ENCODE measurements around the gene PPL.

Gene PPL

GRCh38 chr16:4882633-4883285, 54.2 kb downstream of the PPL start:
- H3K27me3 Mint-ChIP-seq (ENCODE audit: low read depth), result peaks cover under 1% of the 10 kb centered on the region
- H3K9me3 Mint-ChIP-seq, result no peaks in the 10 kb centered on the region
- no peak overlapping the region for H3K4me3 Mint-ChIP-seq
- peaks cover 21% of the 10 kb centered on the region for H3K4me1 Mint-ChIP-seq
- peaks cover 82% of the 10 kb centered on the region for H3K36me3 Mint-ChIP-seq (ENCODE audit: low read depth)
- H3K27ac Mint-ChIP-seq, result peak overlapping the region; percentile 80 to 87 (median 86)
- no peak for TF ChIP-seq CTCF (IDR thresholded peaks at IDR 0.05; ENCODE audit: unreplicated experiment in 3 of 3)

- Mint-ChIP-seq H3K27ac (peak overlapping the region; percentile 80 to 87 (median 86)), H3K4me1 (peaks cover 21% of the 10 kb centered on the region), H3K36me3 (ENCODE audit: low read depth) (peaks cover 82% of the 10 kb centered on the region), H3K4me3 (peak overlapping the region in 1 of 3 experiments; percentile 35), H3K9me3 (no peaks in the 10 kb centered on the region), H3K27me3 (ENCODE audit: low read depth) (no peaks in the 10 kb centered on the region)
- no peak for TF ChIP-seq CTCF (IDR thresholded peaks at IDR 0.05; ENCODE audit: unreplicated experiment in 3 of 3)
Observed at GRCh38 chr16:4882000-4882632, 54.8 kb downstream of the PPL start.

GRCh38 chr16:4880006-4880580, 56.9 kb downstream of the PPL start:
- peaks cover 21% of the 10 kb centered on the region for H3K4me1 Mint-ChIP-seq
- no peak overlapping the region for H3K27ac Mint-ChIP-seq
- no peak for TF ChIP-seq CTCF (IDR thresholded peaks at IDR 0.05; ENCODE audit: unreplicated experiment in 3 of 3)
- no peaks in the 10 kb centered on the region for H3K27me3 Mint-ChIP-seq (ENCODE audit: low read depth)
- H3K36me3 Mint-ChIP-seq (ENCODE audit: low read depth), result peaks cover 77% of the 10 kb centered on the region
- H3K9me3 Mint-ChIP-seq, result no peaks in the 10 kb centered on the region
- no peak overlapping the region for H3K4me3 Mint-ChIP-seq

GRCh38 chr16:4879049-4879448, 57.9 kb downstream of the PPL start:
- TF ChIP-seq CTCF (IDR thresholded peaks at IDR 0.05; ENCODE audit: unreplicated experiment in 3 of 3), result no peak
- H3K36me3 Mint-ChIP-seq (ENCODE audit: low read depth), result peaks cover 73% of the 10 kb centered on the region

GRCh38 chr16:4877380-4877685, 59.6 kb downstream of the PPL start:
- H3K27ac Mint-ChIP-seq, result no peak overlapping the region
- no peak overlapping the region for H3K4me3 Mint-ChIP-seq
- H3K36me3 Mint-ChIP-seq (ENCODE audit: low read depth), result peaks cover 66% of the 10 kb centered on the region
- no peaks in the 10 kb centered on the region for H3K27me3 Mint-ChIP-seq (ENCODE audit: low read depth)
- H3K9me3 Mint-ChIP-seq, result no peaks in the 10 kb centered on the region
- H3K4me1 Mint-ChIP-seq, result peaks cover 13% of the 10 kb centered on the region
- no peak for TF ChIP-seq CTCF (IDR thresholded peaks at IDR 0.05; ENCODE audit: unreplicated experiment in 3 of 3)

More at GRCh38 chr16:4879049-4879448, 57.9 kb downstream of the PPL start:
- no peaks in the 10 kb centered on the region for H3K9me3 Mint-ChIP-seq
- H3K4me1 Mint-ChIP-seq, result peaks cover 21% of the 10 kb centered on the region
- no peaks in the 10 kb centered on the region for H3K27me3 Mint-ChIP-seq (ENCODE audit: low read depth)
- peak overlapping the region in 1 of 3 experiments; percentile 7 for H3K27ac Mint-ChIP-seq
- no peak overlapping the region for H3K4me3 Mint-ChIP-seq

Measured in nephron (organoid).